A204.1 (cell line): ENCODE results near the gene TWIST2.

Source experiments
- FAIRE-seq: peaks from 2 replicates; lab custom pipeline; 2012; peaks lifted over from hg19 to GRCh38; lab: Jason Lieb, UNC

Gene TWIST2

GRCh38 chr2:238847841-238848690 is at the start of gene TWIST2:
TSS of gene TWIST2 (plus strand) at chr2:238848085. CDS start at chr2:238848216, 131 bp downstream.
- FAIRE-seq = no peak

GRCh38 chr2:238801791-238802190 is 46.1 kb upstream of the TWIST2 start:
- FAIRE-seq = no peak

GRCh38 chr2:238802957-238803356 is 44.9 kb upstream of the TWIST2 start:
- FAIRE-seq = no peak

GRCh38 chr2:238803996-238804870 is 43.7 kb upstream of the TWIST2 start:
- no peak for FAIRE-seq

GRCh38 chr2:238808761-238809160 is 39.1 kb upstream of the TWIST2 start:
- no peak for FAIRE-seq

- no peak for FAIRE-seq
These were observed 37.6 kb upstream of the TWIST2 start for GRCh38 chr2:238810321-238810720.

GRCh38 chr2:238811293-238811692 is 36.6 kb upstream of the TWIST2 start:
- FAIRE-seq = no peak

GRCh38 chr2:238811759-238812158 is 36.1 kb upstream of the TWIST2 start:
- FAIRE-seq = no peak

GRCh38 chr2:238813109-238813508 is 34.8 kb upstream of the TWIST2 start:
- no peak for FAIRE-seq

- no peak for FAIRE-seq
These were observed 33.1 kb upstream of the TWIST2 start for GRCh38 chr2:238814815-238815214.

GRCh38 chr2:238816291-238816690 is 31.6 kb upstream of the TWIST2 start:
- FAIRE-seq = no peak

GRCh38 chr2:238817382-238817781 is 30.5 kb upstream of the TWIST2 start:
- no peak for FAIRE-seq

GRCh38 chr2:238817891-238818290 is 30.0 kb upstream of the TWIST2 start:
- FAIRE-seq = no peak

GRCh38 chr2:238818561-238818960 is 29.3 kb upstream of the TWIST2 start:
- no peak for FAIRE-seq

GRCh38 chr2:238820197-238820596 is 27.7 kb upstream of the TWIST2 start:
- no peak for FAIRE-seq

GRCh38 chr2:238820916-238821315 is 27.0 kb upstream of the TWIST2 start:
- no peak for FAIRE-seq

- no peak for FAIRE-seq
These were observed 26.5 kb upstream of the TWIST2 start for GRCh38 chr2:238821391-238821790.

GRCh38 chr2:238821944-238822670 is 25.8 kb upstream of the TWIST2 start:
- no peak for FAIRE-seq

- FAIRE-seq = no peak
These were observed 24.9 kb upstream of the TWIST2 start for GRCh38 chr2:238822955-238823354.

- no peak for FAIRE-seq
These were observed 16.7 kb upstream of the TWIST2 start for GRCh38 chr2:238831177-238831576.

- FAIRE-seq = no peak
These were observed 12.9 kb upstream of the TWIST2 start for GRCh38 chr2:238834982-238835381.

GRCh38 chr2:238835726-238836301 is 12.1 kb upstream of the TWIST2 start:
- FAIRE-seq = no peak
